Airway epithelial cell (primary cell): ENCODE data around the gene ZNF678. TPM values are rescaled to one million over a fixed set of nuclear protein-coding genes. Genes with fewer than 3 reads are reported as not detected.

Experiments
- total RNA-seq: library from RNA; depleted of rRNA; stranded (reverse); fragments of >200 nt; gene quantifications from 2 replicates; pipeline ENCODE4 v1.2.3, GENCODE V29; 2015

ZNF678 gene
- 2.4 and 3.9 TPM in 2 replicates for total RNA-seq

DNA sequence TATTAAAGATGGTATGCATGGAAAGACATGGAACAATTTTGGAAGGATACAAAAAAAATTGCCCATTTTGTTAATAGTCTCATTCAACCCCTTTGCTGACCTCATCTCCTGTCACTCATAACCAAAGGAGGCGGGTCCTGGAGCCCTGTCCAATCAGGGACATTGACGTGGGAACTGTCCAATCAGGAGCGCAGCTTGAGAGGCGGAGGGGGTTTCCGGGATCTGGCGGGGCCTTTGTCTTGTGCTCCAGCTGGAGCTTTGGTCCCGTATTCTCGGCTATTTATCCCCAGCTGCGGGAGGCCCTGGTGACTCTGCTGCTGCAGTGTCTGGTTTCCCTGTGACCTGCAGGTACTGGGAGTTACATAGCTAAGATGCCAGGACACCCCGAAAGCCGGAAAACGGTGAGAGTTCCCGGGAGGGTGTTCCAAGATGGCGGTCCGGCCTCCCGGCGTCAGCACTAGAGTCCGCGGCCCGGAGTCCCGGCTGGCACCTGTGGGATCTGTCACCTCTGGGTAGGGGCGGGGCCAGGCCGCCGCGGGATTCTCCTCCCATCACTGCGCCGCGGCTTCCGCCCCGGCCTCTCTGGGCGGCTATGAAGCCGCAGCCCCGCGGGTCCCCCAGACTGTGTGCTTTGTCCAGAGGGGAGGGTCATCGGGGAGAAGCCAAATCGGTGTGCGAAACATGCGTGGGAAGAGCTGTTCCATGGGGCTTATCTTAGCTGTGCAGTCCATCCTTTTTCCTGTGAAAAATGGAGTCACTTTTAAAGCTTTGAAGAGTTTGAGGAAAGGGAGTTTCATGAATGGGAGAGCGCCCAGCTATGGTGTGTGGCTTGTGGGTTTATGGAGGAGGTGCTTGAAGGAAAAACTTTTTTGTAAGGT is at the start of gene ZNF678:
ZNF678 (plus strand) TSS at position 233 of the 878 bp plus-strand sequence. CDS start 87,436 bp downstream, outside the sequence.

Other genes starting within 250 kb of the ZNF678 start
- 6.9 and 11.8 TPM in 2 replicates for gene CDC42BPA, start 245.1 kb upstream of the ZNF678 start, total RNA-seq
- 31.8 and 34.2 TPM in 2 replicates for gene JMJD4, start 171.7 kb downstream of the ZNF678 start, total RNA-seq
- gene SNAP47, start 171.9 kb downstream of the ZNF678 start, total RNA-seq = 41.8 and 44.9 TPM in 2 replicates